GM19035 (cell line): ENCODE measurements around the gene IMP4.

Source experiments
- ATAC-seq: cut with Tn5 transposase; IDR thresholded peaks from one replicate; pipeline ENCODE4 v1.9.1; 2021; ENCODE audit not compliant: unreplicated experiment

The IMP4 gene

DNA sequence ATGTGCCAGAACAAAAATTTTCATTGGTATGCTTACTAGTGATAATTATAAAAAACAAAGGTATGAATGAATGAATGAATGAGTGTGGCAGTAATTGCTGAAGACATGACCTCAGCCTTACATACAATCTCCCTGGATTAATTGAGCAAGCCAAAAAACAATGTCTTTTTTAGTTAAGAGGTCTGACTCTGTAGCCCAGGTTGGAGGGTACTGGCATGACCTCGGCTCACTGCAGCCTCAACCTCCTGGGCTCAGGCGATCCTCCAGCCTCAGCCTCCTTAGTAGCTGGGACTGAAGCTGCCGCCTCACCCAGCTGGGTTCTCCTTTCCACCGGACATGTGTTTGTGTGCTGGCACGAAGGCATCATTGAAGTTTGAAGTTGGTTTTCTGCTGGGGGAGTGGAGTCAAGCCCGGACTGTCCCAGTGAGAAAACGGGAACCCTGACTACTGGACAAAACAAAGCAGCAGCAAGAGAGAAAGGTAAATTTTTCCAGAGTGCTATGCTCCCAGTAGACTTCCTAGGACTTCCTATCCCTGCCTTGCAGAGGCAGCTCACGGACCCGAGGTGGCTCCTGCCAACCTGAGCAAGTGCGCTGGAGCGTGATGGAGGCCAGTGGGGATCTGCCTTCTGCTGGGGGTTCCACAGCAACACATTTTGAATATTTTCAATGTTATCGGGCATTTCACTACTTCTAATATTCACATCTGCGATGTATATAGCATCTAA, 6.4 kb upstream of the IMP4 start:
- no peak for ATAC-seq

DNA sequence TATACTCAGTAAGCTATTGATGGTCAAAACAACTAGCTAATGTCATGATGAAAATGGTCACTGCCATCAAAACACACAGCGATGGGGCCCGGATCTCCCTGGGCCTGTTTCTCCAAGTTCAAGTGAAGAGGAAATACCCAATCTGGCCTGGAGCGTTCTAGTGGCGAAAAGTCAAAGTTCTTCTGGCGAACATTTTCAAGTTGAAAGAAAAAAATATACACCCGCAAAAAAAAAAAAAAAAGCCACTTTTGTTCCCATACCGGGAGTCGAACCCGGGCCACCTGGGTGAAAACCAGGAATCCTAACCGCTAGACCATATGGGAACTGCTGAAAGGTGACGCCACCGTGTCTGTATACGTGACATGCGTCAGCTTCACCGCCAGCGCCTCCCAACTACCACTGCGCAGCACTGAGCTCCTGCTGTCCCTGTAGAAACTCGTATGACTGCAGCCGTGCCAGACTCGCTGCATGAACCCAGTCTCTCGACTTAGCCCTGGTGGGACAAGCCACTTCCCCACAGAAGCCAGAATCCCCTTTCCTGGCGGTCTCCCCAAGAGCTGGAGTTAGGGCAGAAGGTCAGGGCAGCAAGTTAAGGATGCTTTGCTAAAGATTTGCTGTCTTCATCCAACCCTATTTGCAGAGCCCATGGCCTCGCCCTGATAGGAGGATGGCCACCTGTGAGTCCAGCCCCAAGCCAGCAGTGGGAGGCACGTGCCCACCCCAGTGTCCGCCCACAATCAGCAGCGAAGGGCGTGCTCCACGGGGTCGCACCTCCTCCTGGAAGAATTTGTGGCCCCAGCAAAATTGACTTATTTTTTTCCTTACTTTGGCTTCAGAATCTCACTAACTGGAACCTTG, 5.6 kb upstream of the IMP4 start:
- ATAC-seq = no peak

DNA sequence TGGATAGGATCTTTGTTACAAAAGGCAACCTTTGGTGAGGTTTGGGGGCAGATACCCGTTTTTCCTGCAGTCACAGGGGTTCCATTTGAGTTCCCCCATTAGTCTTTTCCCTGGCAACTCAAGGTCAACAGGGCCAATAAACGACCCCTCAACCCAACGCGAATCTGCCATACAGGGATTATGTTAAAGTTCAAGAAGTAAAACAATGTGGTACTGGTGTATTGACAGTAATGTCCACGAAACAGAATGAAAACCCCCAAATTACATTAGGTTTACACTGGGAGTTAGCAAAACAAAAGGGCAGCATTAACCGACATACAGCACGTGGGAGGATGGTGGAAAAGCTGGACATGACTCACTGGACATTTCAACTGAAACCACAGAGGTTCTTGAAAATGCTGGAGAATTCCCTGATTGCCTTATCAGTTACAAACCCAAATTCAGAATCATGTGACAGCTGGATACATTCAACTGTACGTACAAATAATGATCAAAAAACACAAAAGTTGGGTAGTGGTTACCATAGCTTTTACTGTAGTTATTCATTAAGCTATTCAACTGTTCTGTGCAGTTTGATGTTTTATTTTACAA, 4.9 kb upstream of the IMP4 start:
- no peak for ATAC-seq

DNA sequence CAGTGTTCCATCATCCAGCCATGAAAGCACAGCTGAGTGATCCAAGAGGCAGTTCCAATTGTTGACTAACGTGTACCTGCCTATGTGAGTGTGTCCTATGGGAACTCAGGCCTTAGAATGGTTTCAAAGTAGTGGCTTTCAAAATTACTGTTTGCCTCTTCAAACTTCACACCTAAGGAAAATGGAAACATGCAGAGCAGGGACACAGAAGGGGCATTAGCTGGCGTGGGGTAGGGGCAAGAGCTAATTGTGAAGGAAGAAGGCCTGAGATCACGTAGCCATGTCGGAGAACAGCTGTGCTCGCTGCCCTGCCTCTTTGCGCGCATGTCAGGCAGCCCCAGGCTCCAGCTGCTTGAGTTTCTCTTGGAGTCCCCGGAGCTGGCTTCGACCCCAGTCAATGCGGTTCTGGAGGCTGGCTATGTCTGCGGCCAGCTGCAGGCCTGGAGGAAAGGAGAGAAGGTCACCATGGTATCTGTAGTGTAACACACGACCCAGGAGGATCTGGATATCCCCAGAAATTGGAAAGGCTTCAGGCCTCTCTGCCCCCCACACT, 3.8 kb upstream of the IMP4 start:
- ATAC-seq = no peak

DNA sequence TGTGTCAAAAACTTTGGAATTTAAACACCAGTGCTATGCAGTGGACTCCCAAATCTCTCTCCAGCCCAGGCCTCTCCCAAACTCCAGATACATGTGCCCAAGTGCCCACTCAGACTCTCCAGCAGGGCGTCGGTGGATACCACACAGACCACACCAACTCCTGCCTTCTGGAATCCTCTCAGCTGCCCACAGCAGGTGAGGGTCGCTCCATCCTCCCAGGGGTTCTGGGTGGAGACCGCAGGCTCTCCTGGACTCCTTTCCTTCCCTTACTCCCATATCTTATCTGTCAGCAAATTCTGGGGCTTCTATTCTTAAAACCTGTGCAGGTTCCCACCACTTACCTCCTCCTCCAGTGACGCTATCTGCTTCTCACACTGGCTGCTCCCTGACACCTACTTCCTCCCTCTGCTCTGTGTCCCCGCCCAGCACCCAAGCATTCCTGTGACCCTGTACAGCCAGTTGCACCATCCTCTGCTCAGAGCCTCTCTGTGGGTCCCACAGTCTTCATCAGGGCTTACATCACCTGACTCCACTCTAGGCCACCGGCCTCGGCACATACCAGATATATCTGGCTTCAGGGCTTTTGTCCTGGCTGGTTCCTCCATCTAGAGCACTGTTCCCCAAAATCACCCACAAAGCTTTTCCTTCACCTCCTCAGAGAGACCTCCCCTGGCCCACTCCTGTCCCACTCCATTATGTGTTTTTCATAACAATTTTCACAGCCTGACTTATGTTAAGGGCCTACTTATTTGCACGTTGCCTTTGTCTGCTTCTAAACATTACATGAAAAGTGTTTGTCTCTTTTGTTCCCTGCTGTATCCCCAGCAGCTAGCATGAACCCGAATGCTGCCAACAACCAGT, 2.6 kb upstream of the IMP4 start:
- no peak for ATAC-seq

DNA sequence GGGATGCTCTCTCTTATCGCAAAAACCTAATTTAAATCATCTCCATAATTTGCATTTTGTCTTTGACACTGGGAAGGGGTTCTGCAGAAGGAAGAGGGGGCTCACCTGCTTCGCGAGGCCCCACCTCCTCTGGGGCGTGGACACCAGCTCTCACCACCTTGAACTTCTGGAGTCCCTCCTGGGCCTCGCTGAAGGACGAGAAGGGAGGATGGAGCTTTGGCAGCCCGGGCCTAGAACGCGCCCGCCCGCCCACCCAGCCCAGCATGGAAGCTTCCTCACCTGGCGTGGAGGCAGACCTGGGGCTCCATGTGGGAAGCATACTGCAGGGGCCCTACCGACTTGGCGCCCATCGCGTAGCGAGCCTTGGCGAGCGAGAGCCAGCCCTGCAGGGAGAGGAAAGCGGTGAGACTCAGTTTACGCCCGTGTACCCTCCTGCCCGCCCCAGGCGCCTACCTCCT, 1.1 kb upstream of the IMP4 start:
- peak; percentile 3 for ATAC-seq

DNA sequence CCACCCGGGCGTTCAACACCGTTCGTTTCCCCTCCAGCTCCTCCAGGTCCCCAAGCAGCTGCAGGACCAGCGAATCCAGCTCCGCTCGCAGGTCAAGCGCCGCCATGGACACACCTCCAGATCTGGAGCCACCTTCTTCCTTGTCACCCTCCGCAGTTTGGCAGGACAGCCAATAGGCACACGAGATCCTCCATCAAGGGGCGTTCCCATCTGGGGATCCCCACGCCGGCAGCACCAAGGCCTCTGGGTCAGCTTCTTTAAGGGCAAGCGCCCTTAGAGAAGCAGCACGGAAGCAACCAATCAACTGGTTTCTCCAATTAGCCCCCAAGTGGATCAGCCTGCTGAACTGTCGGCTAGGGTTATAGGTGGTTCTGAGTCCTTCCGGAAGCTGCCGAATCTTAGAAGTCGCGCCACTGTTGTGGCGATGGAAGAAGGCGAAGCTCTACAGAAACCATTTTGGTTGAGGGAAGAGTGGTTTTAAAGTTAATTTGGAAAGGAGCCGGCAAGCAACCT, 621 bp upstream of the IMP4 start:
- ATAC-seq = peak; percentile 74

DNA sequence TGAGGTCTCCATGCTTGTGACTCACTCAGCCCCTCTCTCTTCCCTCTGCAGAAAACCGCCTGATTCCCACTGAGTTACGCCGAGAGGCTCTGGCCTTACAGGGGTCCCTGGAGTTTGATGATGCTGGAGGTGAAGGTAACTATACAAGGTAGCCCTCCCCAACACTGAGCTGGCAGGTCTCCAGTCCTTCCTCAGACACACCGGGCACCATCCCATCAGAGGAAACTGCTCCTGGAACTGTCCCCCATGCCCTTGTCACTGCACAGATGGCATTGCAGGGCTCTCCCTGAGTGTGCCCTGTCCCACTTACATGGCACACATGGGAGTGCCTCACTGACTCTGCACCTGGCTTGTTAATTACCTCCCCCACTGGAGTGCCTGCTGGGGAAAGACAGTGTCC, 1.9 kb downstream of the IMP4 start:
- ATAC-seq = no peak

DNA sequence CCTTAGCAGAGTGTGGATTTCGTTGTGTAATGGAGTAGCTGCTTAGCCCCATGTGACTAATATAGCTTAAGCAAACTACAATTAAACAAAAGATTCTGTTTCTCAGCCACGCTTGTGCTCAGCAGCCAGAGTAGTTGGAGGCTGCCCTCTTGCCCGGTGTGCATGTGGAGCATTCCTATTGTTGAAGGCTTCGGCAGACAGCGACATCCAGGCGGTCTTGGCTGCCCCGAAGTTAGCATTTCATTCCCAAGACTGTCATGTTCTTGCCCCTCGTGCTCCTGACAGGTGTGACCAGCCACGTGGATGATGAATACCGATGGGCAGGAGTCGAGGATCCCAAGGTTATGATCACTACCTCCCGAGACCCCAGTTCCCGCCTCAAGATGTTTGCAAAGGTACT, 2.4 kb downstream of the IMP4 start:
- ATAC-seq = no peak

DNA sequence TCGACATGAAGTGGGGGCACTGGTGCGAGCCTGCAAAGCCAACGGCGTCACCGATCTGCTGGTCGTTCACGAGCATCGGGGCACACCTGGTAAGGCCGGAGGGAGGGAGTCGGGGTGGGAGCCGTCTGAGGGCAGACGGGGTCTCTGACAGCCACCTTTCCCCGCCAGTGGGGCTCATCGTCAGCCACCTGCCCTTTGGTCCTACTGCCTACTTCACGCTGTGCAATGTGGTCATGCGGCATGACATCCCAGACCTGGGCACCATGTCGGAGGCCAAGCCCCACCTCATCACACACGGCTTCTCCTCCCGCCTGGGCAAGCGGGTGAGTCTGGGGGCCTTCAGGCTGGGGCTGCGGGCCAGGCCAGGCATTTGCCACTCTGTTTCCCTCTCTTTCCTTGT, 2.9 kb downstream of the IMP4 start:
- ATAC-seq = no peak

DNA sequence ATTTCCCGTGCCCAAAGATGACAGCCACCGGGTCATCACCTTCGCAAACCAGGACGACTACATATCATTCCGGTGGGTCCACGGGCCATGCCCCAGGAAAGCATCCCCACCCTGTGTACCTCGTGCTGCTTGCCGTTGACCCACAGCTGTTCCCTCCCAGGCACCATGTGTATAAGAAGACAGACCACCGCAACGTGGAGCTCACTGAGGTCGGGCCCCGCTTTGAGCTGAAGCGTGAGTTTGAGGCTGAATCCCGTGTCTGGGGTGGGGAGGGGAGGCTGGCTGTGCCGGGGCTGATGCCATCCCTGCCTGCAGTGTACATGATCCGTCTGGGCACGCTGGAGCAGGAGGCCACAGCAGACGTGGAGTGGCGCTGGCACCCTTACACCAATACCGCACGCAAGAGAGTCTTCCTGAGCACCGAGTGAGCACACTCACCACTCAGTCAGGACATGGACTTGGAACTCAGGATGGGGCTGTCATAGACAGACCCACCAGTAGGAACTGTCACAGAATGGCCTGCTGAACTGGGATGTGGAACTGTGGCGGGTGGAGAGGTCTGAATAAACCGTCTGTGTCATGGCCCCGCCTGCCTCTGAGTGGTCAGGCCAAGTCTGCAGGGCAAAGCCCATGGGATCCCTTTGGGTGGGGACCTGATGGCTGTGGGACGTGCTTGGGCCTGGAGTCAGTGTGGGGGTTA, 3.5 kb downstream of the IMP4 start:
- ATAC-seq = no peak

DNA sequence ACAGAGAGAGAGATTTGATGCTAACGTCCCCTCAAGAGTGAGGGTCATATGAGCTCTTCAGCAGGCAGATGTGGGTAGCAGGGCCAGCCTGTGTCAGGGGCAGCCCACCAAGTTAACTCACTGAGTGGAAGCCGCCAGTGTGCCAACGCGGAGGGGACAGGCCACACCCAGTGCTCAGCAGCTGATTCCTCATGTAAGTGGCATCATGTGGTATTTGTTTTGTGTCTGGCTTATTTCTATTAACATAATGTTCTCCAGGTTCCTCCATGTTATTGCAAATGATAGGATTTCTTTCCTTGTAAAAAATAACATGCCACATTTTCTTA, 4.0 kb downstream of the IMP4 start:
- no peak for ATAC-seq

DNA sequence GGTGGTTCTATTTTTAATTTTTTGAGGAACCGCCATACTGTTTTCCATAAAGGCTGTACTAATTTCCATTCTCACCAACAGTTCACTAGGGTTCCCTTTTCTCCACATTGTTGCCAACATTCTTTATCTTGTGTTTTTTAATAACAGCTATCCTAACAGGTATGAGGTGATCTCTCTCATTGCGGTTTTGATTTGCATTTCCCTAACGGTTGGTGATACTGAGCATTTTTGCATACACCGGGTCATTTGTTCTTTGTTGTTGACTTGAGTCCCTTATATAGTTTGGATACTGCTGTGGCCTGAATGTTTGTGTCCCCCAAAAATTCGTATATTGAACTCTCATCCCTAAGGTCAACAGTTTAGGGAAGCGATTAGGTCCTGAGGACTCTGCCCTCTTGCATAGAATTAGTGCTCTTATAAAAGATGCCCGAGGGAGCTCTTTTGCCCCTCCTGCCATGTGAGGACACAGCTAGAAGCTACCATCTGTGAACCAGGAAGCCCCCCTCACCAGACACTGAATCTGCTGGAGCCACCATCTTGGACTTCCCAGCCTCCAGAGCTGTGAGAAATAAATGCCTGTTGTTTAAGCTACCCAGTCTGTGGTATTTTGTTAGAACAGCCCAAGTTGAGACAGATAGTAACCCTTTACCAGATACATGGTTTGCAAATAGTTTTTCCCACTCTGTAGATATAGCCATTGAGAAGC, 4.7 kb downstream of the IMP4 start:
- no peak for ATAC-seq

DNA sequence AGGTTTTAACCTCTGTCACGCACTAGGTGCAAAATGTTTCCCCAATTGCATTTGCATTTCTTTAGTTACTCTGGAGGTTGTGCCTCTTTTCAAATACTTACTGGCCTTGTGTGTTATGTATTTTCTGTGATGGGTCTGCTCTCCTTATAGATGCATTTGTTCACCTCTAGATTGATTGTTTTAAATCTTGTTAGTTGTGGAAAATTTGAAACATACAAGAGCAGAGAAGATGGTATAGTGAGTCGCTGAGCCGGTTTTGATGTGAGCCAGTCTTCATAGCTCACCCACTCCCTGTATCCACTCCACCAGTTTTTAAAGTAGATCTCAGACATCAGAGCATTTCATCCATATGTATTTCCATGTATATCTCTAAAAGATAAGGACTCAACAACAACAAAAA, 6.5 kb downstream of the IMP4 start:
- no peak for ATAC-seq

DNA sequence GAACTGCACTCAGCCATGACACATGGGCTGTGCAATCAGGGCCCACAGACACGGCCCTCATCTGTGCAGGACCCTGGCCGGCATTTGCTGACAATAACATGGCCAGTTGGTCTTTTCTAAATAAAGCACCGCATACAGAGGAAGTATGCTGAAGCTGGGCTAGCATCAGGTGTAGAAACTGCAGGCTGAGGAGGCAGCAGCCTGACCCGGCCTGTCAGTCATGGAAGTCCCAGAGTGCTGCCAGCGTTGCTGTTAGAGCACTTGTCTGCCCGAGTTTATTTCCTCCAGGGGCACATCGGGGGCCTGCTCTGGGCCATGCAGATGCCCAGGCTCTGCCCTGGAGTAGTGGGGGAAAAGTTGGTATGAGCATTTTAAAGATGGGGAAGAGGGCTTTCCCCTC, 9.0 kb downstream of the IMP4 start:
- ATAC-seq = no peak

DNA sequence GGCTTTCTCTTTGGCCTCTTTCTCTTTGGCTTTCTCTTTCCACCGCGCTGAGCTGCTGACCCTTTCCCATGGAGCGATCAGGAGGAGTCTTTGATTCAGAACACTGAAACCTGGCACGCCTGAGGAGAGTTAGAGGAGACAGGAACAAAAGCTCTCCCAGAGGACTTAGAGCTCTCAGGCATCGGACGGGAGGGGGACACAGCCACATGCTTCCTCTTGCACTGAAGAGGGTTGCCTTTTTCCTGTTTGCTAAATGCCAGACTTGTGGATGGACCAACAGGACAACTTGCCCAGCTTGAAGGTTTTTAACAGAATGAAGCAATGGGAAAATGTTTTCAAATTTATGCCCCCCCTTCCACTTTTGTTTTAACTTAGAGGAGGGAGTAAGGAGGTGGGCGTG, 9.5 kb downstream of the IMP4 start:
- ATAC-seq = no peak

DNA sequence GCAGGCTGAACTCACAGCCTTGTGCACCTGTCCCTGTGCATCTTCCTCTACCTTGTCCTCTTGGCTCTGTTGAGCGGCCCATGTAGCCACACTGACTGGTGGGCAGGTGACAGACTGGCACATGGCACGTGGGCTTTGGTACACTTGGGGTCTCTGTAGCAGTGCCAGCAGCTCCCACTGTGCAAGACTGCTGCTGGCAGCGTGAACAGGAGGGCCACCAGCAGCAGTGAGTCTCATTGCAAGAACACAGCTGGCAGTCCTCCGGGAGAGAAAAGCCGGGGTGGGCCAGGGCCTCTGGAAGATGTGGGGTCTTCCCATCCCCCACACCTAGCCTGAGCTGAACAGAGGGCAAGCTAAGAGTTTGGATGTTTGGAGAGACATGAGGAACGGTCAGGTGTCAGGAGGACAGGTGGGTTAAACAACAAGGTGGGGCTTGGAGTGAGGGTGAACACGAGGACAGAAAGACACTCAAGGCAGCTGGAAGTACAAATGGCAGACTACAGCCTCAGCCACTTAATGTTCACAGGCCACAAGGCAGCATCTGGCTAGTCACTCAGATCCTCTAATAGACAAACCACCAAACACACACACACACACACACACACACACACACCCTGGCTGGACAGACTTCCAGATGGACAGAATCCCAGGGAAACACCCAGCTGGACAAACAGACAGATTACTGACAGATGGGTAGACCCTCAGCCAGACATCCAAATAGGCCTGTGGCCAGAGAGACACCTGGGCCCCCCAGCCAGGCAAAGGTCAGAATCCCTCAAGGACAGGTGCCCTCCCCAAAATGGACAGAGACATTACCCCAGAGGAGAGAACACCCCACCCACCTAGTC, 10.8 kb downstream of the IMP4 start:
- no peak for ATAC-seq

DNA sequence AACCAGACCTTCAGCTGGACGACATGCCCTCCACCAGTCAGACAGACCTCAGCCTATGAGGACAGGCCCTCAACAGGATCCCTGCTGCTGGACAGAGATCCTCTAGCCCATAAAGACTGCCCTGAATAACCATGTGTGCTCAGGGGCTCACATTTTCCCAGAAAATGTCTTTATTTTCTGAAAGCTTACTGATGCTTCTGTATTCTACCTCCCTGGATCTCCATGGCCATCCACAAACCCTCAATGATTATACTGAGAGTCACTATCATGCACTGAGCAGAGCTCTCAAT, 11.4 kb downstream of the IMP4 start:
- ATAC-seq = no peak

DNA sequence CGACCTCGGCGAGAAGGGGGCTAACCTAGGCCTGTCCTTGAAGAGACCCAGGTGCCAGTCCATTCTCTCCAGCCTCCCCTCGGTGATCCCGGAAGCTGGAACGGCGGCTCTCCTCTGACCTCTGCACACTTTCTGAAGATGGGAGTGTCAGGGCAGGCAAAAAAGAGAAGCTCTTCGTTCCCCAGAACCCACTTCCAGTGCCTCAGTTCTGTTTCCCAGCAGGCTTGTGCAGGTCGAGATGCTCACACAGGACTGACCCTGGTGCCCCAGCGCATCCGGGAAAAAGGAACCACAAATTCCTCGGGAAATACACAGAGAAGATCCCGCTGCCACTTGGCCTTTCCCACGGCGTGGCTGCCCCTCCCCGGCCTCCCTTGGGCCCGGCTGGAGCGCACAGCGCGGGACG, 12.5 kb downstream of the IMP4 start:
- ATAC-seq = no peak
